ENCODE results near the gene PMVK. TPM values are rescaled to one million over a fixed set of nuclear protein-coding genes. Genes with fewer than 3 reads are reported as not detected.

PMVK gene
- total RNA-seq, 2 donors from 2014 or later = 9.7 to 13.8 TPM

- Histone ChIP-seq H3K36me3 (no peaks in the 10 kb centered on the region), H3K27ac (no peak overlapping the region), H3K9me3 (no peaks in the 10 kb centered on the region), H3K4me1 (ENCODE audit: control insufficient read depth in 1 of 2, low read depth in 2 of 2) (no peaks in the 10 kb centered on the region), H3K27me3 (replicated peaks; ENCODE audit: insufficient read depth) (no peaks in the 10 kb centered on the region), H3K4me3 (no peak overlapping the region)
- DNase-seq (ENCODE audit: low spot score) (no peak), ATAC-seq (ENCODE audit: insufficient number of reproducible peaks, low FRiP score, low read depth) (no peak)
- no peak for TF ChIP-seq CTCF (IDR thresholded peaks at IDR 0.05)
These were observed 59.0 kb downstream of the PMVK start for GRCh38 chr1:154877370-154877974.

GRCh38 chr1:154876842-154877369, 59.6 kb downstream of the PMVK start:
- DNase-seq (ENCODE audit: low spot score) (no peak), ATAC-seq (ENCODE audit: insufficient number of reproducible peaks, low FRiP score, low read depth) (no peak)
- Histone ChIP-seq H3K9me3 (no peaks in the 10 kb centered on the region), H3K27ac (no peak overlapping the region), H3K4me3 (no peak overlapping the region), H3K27me3 (replicated peaks; ENCODE audit: insufficient read depth) (no peaks in the 10 kb centered on the region), H3K36me3 (no peaks in the 10 kb centered on the region), H3K4me1 (ENCODE audit: control insufficient read depth in 1 of 2, low read depth in 2 of 2) (no peaks in the 10 kb centered on the region)
- TF ChIP-seq CTCF (IDR thresholded peaks at IDR 0.05) = no peak

Other genes with a start within 250 kb of the PMVK start
- gene KCNN3, start 66.4 kb downstream of the PMVK start, total RNA-seq = 1 to 10 TPM in 1 of 2 donors, under 1 TPM in 1; 0.95 to 1.8 TPM
- gene PBXIP1, start 19.4 kb upstream of the PMVK start, total RNA-seq = 100 to 1,000 TPM; 185 to 227 TPM
- 10 to 100 TPM; 17.8 to 21.4 TPM for gene PYGO2, start 25.1 kb upstream of the PMVK start, total RNA-seq
- gene SHC1, start 34.0 kb upstream of the PMVK start, total RNA-seq = 100 to 1,000 TPM; 129 to 174 TPM
- 10 to 100 TPM; 13.5 to 23.7 TPM for gene CKS1B, start 38.0 kb upstream of the PMVK start, total RNA-seq
- 10 to 100 TPM; 23.8 to 27.2 TPM for gene FLAD1, start 46.6 kb upstream of the PMVK start, total RNA-seq
- gene LENEP, start 56.9 kb upstream of the PMVK start, total RNA-seq = not detected
- 10 to 100 TPM; 35.3 to 66.3 TPM for gene ZBTB7B, start 66.1 kb upstream of the PMVK start, total RNA-seq
- gene DCST2, start 97.1 kb upstream of the PMVK start, total RNA-seq = under 1 TPM in 1 of 2 donors, not detected in 1; 0.42 TPM
- not detected for gene DCST1, start 97.1 kb upstream of the PMVK start, total RNA-seq
- gene ADAM15, start 114.6 kb upstream of the PMVK start, total RNA-seq = 100 to 1,000 TPM; 119 to 144 TPM
- 1 to 10 TPM; 1.9 to 2.8 TPM for gene EFNA4, start 127.0 kb upstream of the PMVK start, total RNA-seq
- gene EFNA3, start 142.1 kb upstream of the PMVK start, total RNA-seq = 1 to 10 TPM; 1.5 to 3.2 TPM
- 10 to 100 TPM in 1 of 2 donors, 1 to 10 TPM in 1; 4.6 to 15.4 TPM for gene EFNA1, start 191.2 kb upstream of the PMVK start, total RNA-seq
- gene SLC50A1, start 199.1 kb upstream of the PMVK start, total RNA-seq = 10 to 100 TPM; 13.0 to 22.2 TPM
- 10 to 100 TPM; 28.8 to 68.6 TPM for gene DPM3, start 203.8 kb upstream of the PMVK start, total RNA-seq
- gene KRTCAP2, start 236.6 kb upstream of the PMVK start, total RNA-seq = 100 to 1,000 TPM; 106 to 112 TPM
- gene TRIM46, start 237.1 kb upstream of the PMVK start, total RNA-seq = 1 to 10 TPM; 2.7 to 5.8 TPM